Testis (tissue), 3 donors: ENCODE results near the gene MAN2B1. TPM values are rescaled to one million over a fixed set of nuclear protein-coding genes. Genes with fewer than 3 reads are reported as not detected.

Experiments
- DNase-seq: peaks from one replicate; pipeline ENCODE4 v3.0.0-alpha.2; 2019
- H3K27ac ChIP-seq, 2 donors: fragments of 200-600 bp; sonication (generic); one replicate each; pipeline ENCODE4 v1.5.1; 2019
- H3K27me3 ChIP-seq: fragments of 200-600 bp; sonication (generic); one replicate; pipeline ENCODE4 v1.5.1; 2019
- H3K36me3 ChIP-seq: fragments of 200-600 bp; sonication (generic); one replicate; pipeline ENCODE4 v1.5.1; 2017; ENCODE audit warnings: low read depth; ENCODE audit errors: missing control alignments
- H3K4me1 ChIP-seq: fragments of 200-600 bp; sonication (generic); one replicate; pipeline ENCODE4 v1.5.1; 2019
- H3K4me3 ChIP-seq, 2 donors: fragments of 200-600 bp; sonication (generic); one replicate each; pipeline ENCODE4 v1.5.1; 2017 to 2019
- H3K9me3 ChIP-seq: fragments of 200-600 bp; sonication (generic); one replicate; pipeline ENCODE4 v1.5.1; 2017
- POLR2A ChIP-seq: fragments of 450-650 bp; IDR thresholded peaks from one replicate; pipeline ENCODE4 v1.6.1; 2017; ENCODE audit warnings: antibody characterized with exemption, mild to moderate bottlenecking, moderate library complexity
- WGBS, 2 donors: methylation state at CpG; one replicate each; pipeline ENCODE4 v1.1.5; 2018; 5-methylcytosine and 5-hydroxymethylcytosine counted together
- intact Hi-C: fragments of 100-400 bp; cut with DNase I; formaldehyde crosslinking; loops from one replicate; pipeline ENCODE4 v1.15.1; 2023; ENCODE audit warnings: low total_unique reads
- polyA plus RNA-seq: library from polyadenylated mRNA; stranded (reverse); fragments of 350-450 nt; fragmentation: Illumina TruSeq; extraction: RNeasy Lipid Tissue Mini Kit (QIAGEN cat#74804); gene quantifications from one replicate; pipeline ENCODE4 v1.2.3, GENCODE V29; 2014; ENCODE audit warnings: low read depth, low replicate concordance; ENCODE audit not compliant: insufficient read depth
- total RNA-seq, 2 donors: library from RNA; depleted of rRNA; stranded (reverse); fragments of >200 nt; gene quantifications; one replicate each; pipeline ENCODE4 v1.2.3, GENCODE V29; 2016
- TF ChIP-seq, protein P1 (sequence below), 3 experiments: fragments of 450-650 bp in 2 of 3; fragments of 200-600 bp in 1 of 3; sonication (generic) in 1 of 3; IDR thresholded peaks; one replicate each; pipeline ENCODE4 v1.5.1; 2016 to 2019; ENCODE audit warnings: antibody characterized with exemption in 3 of 3, mild to moderate bottlenecking in 2 of 3, moderate library complexity in 1 of 3

Gene MAN2B1
- total and polyA plus RNA-seq, 3 donors from 2014 or later, result 29.7 to 45.7 (median 30.6) TPM

DNA sequence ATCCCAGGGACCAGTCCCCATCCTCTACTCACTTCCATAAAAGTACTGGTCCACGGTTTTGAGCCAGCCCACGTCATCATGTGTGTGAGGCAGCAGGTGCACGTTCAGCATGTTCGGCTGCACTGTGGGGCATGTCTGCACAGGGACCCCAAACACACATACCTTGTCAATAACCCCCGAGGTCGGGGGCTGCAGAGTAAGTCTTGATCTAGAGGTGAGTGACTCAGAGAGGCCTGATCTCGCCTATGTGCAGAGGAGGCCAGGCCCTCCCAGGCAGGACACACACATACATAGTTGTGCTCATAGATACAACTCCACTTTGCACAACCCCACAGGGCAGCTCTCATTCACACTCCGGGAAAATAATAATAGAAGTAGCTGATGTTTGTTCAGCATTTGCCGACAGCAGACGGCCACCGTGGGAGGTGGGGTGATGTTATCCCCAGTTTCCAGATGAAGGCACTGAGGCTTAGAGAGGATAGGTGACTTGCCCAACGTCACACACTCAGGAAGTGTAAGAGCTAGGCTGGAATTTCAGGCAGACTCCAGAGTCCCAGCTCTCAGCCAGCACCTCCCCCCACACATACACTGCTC, 774 bp downstream of the MAN2B1 start:
- peaks cover 32% of the 10 kb centered on the region for H3K4me1 ChIP-seq
- no peak overlapping the region for H3K27ac ChIP-seq
- no peak for DNase-seq
- H3K9me3 ChIP-seq, result no peaks in the 10 kb centered on the region
- H3K27me3 ChIP-seq, result no peaks in the 10 kb centered on the region
- TF ChIP-seq, protein P1, sequence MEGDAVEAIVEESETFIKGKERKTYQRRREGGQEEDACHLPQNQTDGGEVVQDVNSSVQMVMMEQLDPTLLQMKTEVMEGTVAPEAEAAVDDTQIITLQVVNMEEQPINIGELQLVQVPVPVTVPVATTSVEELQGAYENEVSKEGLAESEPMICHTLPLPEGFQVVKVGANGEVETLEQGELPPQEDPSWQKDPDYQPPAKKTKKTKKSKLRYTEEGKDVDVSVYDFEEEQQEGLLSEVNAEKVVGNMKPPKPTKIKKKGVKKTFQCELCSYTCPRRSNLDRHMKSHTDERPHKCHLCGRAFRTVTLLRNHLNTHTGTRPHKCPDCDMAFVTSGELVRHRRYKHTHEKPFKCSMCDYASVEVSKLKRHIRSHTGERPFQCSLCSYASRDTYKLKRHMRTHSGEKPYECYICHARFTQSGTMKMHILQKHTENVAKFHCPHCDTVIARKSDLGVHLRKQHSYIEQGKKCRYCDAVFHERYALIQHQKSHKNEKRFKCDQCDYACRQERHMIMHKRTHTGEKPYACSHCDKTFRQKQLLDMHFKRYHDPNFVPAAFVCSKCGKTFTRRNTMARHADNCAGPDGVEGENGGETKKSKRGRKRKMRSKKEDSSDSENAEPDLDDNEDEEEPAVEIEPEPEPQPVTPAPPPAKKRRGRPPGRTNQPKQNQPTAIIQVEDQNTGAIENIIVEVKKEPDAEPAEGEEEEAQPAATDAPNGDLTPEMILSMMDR (IDR thresholded peaks at IDR 0.05), result no peak
- TF ChIP-seq POLR2A, result no peak
- no peaks in the 10 kb centered on the region for H3K36me3 ChIP-seq
- H3K4me3 ChIP-seq, result peak overlapping the region; percentile 75 to 79
- WGBS, 2 donors, result 25 to 44% methylated on average over 12 of the region's 12 CpGs
- intact Hi-C loops, result no loop called here

DNA sequence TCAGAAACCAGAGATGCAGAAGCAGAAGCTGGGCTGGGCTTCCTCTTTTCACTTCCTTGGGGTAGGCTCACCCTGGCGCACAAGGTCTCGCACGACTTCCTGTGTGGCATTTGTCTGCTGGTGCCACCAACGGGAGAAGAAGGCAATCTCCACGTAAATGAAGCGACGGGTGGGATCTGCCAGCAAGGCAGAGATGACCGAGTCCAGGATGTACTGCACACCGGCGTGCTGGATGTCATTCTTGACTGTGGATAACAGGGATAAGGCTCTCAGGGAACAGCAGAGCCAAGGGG, 1.3 kb downstream of the MAN2B1 start:
- H3K9me3 ChIP-seq, result no peaks in the 10 kb centered on the region
- no peak for DNase-seq
- intact Hi-C loops, result no loop called here
- no peaks in the 10 kb centered on the region for H3K36me3 ChIP-seq
- H3K4me1 ChIP-seq, result peaks cover 26% of the 10 kb centered on the region
- H3K4me3 ChIP-seq, result no peak overlapping the region
- no peaks in the 10 kb centered on the region for H3K27me3 ChIP-seq
- TF ChIP-seq POLR2A, result no peak
- TF ChIP-seq, protein P1 (IDR thresholded peaks at IDR 0.05), result no peak
- H3K27ac ChIP-seq, result no peak overlapping the region
- WGBS, 2 donors, result 72 to 77% methylated on average over 10 of the region's 10 CpGs

DNA sequence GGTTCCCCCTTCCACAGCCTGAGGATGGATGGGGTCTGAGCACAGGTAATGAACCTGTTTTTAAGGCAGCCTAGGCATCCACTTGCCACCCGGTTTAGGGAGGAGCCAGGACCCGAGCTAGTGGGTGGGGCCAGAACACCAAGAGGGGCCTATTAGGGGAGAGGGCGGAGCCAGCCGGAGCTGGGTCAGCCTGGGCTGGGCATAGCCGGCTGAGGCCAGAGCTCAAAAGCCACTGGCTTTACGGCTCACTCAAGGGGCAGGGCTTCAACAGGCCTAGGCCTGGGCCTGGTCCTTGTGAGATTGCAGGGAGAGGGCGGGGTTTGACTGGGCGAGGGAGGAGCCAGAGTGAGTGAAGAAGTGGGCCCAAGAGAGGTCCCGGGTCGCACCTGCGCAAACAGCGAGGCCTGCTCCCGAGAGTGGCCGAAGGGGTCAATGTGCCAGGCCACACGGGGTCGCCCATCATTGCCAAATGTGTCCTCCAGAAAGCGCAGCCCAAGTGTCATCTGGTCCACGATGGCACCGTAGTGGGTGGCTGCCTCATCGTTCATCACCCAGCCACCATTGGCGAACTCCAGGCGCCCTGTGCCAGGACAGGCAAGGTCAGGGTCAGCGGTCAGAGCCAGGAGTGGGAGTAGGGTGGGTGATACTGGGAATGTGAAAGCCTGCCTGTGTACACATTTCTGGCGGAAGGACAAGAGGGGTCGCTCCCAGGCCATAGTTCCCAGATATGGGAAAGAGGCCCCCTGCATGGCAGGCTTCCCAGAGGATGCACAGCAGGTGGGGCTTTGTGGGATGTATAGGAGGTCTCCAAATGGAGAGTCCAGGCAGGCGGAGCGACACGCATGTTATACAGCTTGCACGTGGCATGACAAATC, 1.9 kb downstream of the MAN2B1 start:
- TF ChIP-seq, protein P1 (IDR thresholded peaks at IDR 0.05), result no peak
- no peak for TF ChIP-seq POLR2A
- peaks cover 24% of the 10 kb centered on the region for H3K4me1 ChIP-seq
- no peaks in the 10 kb centered on the region for H3K36me3 ChIP-seq
- WGBS, 2 donors, result 56 to 76% methylated on average over 17 to 29 of the region's 29 CpGs
- intact Hi-C loops, result no loop called here
- H3K9me3 ChIP-seq, result no peaks in the 10 kb centered on the region
- no peak overlapping the region for H3K27ac ChIP-seq
- DNase-seq, result no peak
- no peak overlapping the region for H3K4me3 ChIP-seq
- no peaks in the 10 kb centered on the region for H3K27me3 ChIP-seq

DNA sequence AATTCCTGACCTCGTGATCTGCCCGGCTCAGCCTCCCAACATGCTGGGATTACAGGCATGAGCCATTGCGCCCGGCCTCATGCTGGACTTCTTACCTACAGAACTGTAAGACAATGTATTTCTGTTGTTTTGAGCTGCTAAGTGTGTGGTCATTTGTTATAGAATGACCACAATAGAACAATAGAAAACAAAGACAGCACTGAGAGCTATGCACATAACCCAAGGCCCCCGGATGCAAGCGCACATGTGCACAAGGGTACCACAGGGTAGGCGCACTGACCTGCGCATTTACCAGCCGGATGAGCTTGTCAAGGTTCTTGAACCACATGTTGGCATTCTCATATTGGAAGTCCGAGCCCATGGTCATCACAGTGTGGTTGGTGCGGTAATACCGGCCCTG, 5.6 kb downstream of the MAN2B1 start:
- 92 to 99% methylated on average over 12 of the region's 12 CpGs for WGBS, 2 donors
- DNase-seq, result no peak
- Histone ChIP-seq H3K27ac (no peak overlapping the region), H3K27me3 (no peaks in the 10 kb centered on the region), H3K4me1 (peaks cover 5% of the 10 kb centered on the region), H3K4me3 (no peak overlapping the region), H3K9me3 (no peaks in the 10 kb centered on the region), H3K36me3 (no peaks in the 10 kb centered on the region)
- intact Hi-C loops, result no loop called here
- no peak for TF ChIP-seq POLR2A
- TF ChIP-seq, protein P1 (IDR thresholded peaks at IDR 0.05), result no peak

DNA sequence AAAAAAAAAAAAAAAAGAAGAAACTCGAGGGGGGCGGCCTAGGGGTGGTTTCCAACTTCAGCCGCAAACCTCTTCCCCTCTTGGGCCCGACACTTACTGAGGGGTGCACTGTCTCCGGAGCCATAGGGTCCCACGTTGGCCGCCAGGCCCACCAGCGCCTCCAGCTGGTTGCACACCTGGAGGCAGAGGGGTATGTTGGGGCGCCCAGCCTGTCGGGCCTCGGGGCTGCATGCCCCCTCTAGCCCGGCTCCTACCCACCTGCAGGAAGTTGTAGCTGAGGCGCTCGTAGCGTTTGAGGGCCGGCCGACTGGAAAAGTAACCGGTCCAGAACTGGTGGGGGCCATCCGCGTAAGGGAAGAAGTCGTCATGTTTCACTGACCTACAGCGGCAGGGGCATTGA, 8.6 kb downstream of the MAN2B1 start:
- DNase-seq, result no peak
- 64 to 75% methylated on average over 19 to 22 of the region's 22 CpGs for whole genome bisulfite sequencing, 2 donors
- no peaks in the 10 kb centered on the region for H3K36me3 ChIP-seq

More for the DNA sequence above, 8.6 kb downstream of the MAN2B1 start:
- intact Hi-C loops, result no loop called here
- no peaks in the 10 kb centered on the region for H3K27me3 ChIP-seq
- H3K9me3 ChIP-seq, result no peaks in the 10 kb centered on the region
- no peak for TF ChIP-seq POLR2A
- TF ChIP-seq, protein P1 (IDR thresholded peaks at IDR 0.05), result no peak
- no peaks in the 10 kb centered on the region for H3K4me1 ChIP-seq
- H3K4me3 ChIP-seq, result no peak overlapping the region
- H3K27ac ChIP-seq, result no peak overlapping the region
